ENCODE results near the gene CORO2A. TPM values are rescaled to one million over a fixed set of nuclear protein-coding genes. Genes with fewer than 3 reads are reported as not detected.
"Not testable (repeated sequence)": the region's sequence is repeated elsewhere in the genome, so short reads cannot be mapped to it uniquely, and the experiment has no call there.

Gene CORO2A
- total RNA-seq, 1 donor from 2014 or later = 3.7 TPM

DNA sequence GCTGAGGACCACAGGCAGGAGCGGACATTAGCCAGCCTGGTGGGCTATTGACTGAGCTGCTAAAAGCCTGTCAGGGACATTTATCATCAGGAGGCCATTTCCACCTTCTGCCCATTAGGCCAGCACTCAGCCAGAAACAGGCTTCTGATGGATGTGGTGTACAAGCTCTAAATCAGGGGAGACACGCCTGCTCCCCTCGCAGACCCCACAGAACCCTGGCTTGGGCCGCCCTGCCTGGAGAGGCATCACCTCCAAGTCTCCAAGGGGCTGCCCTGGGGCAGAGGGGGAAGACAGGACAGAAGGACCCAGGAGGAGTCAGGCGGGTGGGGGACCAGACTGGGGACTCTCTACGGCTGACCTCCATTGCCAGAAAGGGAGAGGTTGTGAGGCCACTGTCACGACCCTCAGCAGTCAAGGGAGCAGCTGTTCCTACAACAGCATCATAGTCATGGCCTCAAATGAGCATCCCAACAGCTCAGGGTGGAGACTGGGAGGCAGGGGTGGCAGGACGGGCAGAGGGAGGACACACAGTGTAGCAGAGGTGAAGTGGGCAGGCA is 49.4 kb downstream of the CORO2A start:
- DNase-seq (ENCODE audit: low spot score) (no peak), ATAC-seq (no peak)

DNA sequence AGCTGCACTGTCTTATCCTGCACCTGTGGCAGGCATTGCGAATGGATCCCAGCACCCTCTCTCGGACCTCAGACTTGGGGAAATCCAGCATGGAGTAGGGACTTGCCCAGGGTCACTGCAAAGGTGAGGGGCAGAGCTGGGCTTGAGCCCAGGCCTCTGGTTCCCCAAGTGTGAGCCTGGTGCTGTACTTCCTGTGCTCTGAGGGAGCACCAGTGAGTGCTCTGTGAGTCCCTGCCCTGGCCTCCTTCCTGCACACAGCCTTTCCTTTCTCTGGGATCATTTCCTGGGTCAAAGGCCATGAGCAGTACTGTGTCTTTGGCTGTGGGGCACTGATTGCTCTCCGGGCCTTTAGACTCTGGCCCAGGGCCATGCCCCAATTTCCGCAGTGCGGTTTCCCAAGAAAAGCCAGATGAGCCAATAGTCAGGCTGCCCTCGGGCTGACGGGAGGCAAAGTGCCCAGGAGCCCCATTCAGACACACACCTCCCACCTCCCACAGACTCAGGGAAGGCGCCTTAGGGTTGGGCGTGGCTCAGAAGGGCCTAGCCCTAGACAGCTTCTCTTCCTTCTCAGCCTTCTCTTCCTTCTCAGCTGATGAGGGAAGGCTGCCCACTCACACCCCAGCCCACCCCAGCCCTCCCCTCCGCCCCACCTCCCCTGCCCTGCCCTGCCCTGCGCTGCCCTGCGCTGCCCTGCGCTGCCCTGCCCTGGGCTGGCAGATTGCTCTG is 50.1 kb downstream of the CORO2A start:
- peak; percentile 78 for ATAC-seq
- peak; percentile 97 for DNase-seq (ENCODE audit: low spot score)

DNA sequence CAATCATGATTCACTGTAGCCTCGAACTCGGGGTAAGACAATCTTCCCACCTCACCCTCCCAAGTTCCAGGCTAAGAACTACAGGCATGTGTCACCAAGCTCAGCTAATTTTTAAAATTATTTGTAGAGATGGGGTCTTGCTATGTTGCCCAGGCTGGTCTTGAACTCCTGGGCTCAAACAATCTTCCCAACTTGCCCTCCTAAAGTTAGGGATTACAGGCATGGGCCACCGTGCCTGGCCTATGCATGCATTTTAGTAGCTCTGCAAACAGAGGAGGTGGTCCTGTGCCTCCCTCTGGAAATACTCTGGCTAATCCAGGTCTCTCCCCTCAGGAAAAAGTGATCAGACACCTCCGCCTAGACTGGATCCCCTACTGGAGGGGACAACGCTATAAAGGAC is 51.9 kb downstream of the CORO2A start:
- ATAC-seq (no peak), DNase-seq (ENCODE audit: low spot score) (no peak)

DNA sequence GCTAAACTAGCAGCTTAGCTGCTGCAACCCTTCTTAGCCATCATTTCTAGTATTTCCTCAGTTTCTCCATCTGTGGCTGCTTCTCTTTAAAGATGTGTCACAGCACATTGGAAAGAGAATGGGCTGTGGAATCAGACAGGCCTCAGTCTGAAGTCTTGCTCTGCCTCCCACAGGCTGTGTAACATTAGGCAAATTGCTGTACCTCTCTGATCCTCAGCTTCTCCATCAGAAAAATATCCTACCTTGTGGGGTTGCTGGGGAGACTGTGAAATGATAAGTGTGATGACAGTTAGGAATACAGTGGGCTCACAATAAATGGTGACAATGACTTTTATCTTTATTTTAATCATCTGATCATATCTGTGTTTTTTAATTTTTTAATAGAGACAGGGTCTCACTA is 55.9 kb downstream of the CORO2A start:
- no peak for DNase-seq (ENCODE audit: low spot score)
- ATAC-seq = no peak

DNA sequence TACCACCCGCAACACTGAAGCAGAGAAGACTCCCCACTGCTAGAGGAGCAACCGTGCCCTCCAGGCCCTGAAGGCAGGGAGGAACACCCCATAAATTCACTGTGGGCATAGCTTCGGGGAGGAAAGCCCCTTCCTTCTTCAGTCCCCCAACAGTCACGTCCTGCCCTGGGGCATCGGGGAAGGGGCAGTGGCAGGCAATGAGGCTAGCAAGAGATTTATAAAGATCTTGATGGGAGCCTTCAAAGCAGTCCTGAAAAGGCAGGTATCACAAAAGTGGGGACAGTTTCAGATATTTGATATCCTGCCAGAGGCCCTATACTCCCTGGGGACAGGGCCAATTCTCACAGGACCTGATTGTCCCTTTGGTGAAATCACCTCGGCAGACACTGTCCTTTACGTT is 56.5 kb downstream of the CORO2A start:
- no peak for DNase-seq (ENCODE audit: low spot score)
- no peak for ATAC-seq

DNA sequence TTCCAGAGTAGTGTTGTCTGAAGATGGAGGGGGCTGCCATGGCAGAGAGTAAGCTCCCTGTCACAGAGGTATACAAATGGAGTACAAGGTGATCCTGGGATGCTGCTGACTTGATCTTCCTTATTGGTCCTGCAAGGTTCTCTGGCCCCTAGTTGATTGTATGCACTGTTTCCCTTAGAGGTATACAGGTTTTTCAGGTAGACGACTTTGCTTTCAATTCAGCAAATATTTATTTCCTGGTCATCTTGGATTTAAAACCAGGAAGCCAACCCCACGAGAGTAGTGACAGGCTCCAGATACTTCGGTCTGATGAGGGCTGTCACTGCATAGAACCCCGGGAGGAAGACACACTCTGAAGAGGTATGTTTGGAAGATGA is 56.9 kb downstream of the CORO2A start:
- ATAC-seq (no peak), DNase-seq (ENCODE audit: low spot score) (no peak)

DNA sequence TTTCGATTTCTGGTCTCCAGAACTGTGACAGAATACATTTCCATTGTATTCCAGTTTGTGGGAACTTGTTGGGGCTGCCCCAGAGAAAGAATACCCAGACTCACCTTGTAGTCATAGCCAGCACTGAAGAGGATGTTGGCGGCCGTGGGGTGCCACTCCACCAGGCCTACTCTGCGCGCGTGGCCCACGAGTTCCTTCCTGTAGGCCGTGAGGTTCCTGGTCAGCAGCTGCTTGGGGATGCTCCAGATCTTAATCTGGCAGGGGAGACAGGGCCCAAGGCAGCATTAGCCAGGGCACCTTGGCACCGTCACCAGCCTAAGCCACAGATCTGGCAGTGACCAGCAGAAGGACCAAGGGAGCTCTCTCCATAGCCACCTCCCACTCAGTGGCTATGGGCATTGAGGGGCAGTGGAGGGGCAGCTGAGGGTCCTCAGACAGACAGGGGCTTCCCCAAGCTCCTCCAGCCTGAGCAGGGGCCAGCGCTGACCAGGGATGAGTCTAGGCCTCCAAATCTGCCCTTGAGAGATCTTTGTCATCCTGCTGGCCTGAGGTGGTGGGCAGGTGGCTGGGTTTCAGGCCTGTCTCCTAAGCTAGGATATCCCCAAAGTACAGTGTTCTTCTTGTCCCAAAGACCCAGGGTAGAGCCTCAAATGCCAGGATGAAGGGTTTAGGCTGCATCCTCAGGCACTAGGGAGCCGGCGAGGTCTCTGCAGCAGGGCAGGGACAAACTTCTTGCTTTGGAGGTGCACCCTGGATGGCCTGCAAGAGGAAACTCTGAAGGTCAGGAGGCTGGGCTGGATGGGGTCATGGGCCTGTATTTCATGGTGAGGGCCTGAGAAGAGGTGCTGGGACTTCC is 57.5 kb downstream of the CORO2A start:
- no peak for ATAC-seq
- DNase-seq (ENCODE audit: low spot score) = no peak

DNA sequence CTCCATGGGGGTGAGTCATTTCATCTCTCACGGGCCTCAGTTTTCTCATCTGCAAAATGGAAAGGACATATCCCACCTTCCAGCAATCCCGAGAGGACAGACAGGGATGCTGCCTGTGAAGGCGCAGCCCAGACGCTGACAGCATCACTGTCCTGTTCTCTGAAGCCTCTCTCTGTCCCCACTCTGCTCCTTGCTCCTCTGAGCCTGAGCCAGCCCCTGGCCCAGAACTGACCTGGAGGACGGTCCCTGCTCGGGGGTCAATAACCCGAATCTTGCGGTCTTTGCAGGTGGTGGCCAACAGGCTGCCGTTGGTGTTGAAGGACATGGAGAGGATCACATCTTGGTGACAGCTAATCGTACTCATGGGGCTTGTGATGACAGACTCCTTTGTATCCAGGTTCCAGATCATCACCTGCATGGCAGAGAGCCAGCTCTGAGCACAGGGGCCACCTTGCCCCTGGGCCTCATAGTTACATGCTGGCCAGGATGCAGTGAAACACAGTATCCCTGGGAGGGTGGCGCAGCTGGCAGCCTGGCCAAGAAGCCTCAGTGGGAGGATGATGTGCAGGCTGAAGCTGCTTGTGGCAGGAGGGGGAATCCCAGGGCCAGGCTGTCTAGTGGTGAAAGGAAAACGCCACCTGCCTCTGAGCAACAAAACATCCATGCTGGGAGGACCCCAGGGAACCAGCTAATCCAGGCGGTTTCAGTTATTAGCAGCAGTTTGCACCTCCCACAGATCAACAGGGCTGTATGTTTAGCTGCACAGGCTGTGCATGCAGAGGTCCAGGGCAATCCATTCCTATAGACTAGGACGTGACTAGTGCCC is 59.4 kb downstream of the CORO2A start:
- DNase-seq (ENCODE audit: low spot score) (no peak), ATAC-seq (no peak)

DNA sequence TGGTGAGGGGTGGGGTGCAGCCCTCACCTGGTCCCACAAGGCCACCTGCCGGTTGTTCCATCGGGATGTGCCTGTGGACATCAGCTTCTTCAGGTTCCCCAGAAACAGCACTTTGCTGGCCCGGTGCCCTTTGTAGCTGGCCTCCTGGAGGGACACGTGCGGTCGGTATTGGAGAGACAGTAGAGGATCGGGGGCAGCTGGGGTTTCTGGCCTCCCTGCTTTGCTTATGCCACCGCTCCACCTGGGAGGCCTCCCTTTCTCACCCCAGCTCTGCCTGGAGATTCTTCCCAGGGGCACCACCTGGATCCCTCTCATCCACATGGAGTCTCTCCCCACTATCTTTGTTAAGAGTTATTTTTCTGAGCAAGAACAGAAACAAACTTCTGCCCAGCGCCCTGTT is 60.3 kb downstream of the CORO2A start:
- ATAC-seq = no peak
- no peak for DNase-seq (ENCODE audit: low spot score)

DNA sequence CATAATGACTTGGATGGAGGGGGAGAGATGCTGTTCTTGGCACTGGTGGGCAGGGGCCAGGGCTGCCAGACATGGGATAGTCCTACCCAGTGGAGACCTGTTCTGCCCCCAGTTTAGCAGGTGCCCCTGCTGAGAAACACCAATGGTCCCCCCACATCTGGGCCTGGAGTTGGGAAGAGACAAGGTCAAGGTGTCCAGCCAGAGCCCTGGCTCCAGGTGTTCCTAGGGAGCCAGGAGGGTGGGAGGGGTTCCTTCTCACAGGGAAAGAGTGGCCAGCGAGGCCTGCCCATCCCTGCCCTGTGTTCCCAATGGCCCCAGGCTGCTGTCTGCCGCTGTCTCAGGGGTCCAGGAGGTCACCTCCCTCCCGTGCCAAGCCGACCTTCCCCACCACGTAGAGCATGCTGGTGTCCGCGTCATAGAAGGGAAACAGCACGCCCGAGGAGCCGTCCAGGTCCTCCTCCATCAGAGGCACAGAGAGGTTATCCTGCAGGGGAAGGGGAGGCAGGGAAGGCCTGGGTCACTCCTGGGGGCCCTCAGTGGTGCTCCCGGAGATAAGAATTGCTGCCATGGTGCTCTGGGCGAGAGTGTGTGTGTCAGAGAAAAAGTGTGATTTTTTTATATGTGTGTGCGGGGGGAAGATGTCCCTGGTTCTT is 61.7 kb downstream of the CORO2A start:
- no peak for ATAC-seq

DNA sequence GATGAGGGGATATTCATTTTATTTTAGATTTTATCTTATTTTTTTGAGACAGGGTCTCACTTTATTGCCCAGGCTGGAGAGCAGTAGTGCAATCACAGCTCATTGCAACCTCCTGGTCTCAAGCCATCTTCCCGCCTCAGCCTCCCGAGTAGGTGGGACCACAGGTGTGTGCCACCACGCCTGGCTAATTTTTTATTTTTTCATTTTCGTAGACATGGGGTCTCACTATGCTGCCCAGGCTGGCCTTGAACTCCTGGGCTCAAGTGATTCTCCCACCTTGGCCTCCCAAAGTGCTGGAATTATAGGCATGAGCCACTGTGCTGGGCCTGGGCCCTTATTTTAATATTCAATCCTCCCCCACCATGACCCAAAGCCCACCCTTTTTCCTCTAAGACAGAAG is 62.4 kb downstream of the CORO2A start:
- not testable (repeated sequence) for DNase-seq (ENCODE audit: low spot score); ATAC-seq

More for the DNA sequence above, 61.7 kb downstream of the CORO2A start:
- no peak for DNase-seq (ENCODE audit: low spot score)

DNA sequence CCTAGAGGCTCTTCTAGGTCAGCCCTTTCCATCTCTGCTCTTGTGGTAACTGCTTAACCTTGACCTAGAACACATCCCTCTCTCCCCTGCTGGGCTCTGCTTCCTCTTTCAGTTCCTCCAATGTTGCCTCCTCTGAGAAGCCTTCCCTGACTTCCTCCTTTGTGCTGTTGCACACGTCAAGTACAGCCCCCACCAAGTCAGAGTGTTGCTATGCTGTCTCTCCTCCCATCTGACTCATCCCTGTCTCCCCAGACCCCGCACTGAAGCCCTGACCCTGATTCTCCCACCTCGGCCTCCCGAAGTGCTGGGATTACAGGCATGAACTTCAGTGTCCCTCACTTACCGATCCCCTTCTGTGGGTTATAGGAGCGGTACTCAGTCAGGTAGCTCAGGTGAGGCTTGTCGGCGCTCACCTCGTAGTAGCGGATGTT is 63.0 kb downstream of the CORO2A start:
- ATAC-seq = peak; percentile 58
- no peak for DNase-seq (ENCODE audit: low spot score)

DNA sequence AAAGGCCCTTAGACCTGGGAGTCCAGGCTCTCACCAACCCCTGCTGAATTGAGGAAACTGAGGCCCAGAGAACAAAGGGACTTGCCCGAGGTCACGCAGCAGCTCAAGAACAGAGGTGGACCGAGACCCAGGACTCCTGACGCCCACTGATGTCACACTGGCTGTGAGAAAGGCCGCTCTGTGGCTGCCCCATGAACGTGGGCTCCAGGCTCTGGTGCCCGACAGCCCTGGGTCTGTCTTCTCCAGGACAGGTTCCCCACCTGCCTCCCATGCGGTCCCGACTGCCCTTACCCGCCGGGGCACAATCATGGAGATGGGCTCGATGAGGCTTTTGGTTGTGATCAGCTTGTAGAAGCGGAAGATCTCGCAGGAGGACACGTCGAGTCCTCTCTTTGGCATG is 64.1 kb downstream of the CORO2A start:
- DNase-seq (ENCODE audit: low spot score) = no peak
- ATAC-seq = no peak

DNA sequence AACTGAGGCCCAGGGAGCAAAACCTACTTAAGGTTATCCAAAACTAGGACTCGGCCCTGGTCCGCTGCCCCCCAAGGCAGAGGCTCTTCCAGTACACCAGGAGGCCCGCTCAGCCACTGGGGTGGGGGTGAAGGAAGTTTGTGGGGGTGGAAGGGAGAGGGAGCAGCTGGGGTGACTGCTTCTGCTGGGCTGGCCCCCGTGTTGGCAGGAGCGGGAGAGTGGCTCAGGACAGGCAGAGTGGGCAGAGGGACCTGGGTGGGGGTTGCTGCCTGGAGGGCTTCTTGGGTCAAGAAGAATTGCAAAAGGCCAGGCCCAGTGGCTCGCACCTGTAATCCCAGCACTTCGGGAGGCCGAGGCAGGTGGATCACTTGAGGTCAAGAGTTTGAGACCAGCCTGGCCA is 65.2 kb downstream of the CORO2A start:
- ATAC-seq (no peak), DNase-seq (ENCODE audit: low spot score) (no peak)

DNA sequence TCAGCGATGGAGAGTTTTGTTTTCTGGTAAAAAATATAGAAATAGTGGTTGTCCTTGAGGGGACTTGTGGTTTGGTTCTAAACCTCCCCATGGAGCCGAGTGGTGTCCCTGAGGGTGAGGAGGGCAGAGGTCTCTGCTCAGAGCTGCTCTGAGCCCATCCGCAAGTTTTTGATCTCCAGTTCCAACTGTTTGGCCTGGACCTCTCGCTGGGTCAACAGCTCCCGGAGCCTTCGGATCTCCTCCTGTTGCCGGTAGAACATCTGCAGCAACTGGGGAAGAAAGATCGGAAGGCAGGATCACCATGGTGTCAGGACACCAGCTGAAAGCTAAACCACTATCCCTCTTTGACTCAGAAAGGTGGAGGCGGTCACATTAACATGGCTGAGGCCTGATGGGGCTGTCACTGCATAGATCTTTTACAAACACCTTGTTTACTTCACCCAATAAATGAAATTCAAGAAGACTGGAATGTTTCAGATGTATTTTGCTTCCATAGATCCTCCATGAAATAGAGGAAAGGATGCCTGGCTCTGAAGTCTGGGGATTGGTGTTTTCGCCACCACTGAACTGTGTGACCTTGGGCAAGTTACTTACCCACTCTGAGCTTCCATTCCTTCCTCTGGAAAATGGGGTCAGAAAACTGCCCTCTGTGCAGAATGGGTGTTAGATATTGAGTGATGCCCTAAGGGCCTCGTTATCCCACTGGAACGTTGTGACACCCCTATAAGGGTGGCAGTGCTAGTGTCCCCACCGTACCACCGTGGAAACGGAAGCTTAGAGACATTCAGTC is 67.6 kb downstream of the CORO2A start:
- no peak for DNase-seq (ENCODE audit: low spot score)
- ATAC-seq = no peak

DNA sequence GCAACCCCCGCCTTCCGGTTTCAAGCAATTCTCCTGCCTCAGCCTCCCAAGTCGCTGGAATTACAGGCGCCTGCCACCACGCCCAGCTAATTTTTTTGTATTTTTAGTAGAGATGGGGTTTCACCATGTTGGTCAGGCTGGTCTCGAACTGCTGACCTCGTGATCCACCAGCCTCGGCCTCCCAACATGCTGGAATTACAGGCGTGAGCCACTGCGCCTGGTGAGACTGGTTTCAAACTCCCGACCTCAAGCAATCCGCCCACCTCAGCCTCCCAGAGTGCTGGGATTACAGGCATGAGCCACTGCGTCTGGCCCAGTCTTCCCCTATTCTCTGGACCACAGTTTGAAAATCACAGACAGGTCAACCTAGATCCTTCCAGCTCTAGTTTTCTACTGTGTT is 68.3 kb downstream of the CORO2A start:
- ATAC-seq; DNase-seq (ENCODE audit: low spot score): not testable (repeated sequence)

DNA sequence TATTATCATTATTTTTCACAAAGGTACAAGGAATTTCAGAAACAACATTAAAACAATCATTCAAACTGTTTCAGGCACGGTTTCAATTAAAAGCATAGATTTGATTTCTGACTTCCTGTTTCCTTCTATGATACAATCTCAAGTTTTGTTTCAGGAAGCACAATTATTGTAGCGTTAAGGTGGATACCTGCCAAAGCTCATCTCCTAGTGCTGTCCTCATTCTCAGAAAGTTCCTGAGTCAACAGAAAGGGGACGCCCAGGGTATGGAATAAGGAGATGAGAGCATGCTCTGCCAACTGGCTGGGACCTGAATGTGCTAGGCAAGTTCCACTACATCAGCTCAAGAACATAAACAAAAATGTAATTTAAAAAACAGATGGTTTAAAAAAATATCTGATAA is 71.4 kb downstream of the CORO2A start:
- DNase-seq (ENCODE audit: low spot score) (no peak), ATAC-seq (no peak)

DNA sequence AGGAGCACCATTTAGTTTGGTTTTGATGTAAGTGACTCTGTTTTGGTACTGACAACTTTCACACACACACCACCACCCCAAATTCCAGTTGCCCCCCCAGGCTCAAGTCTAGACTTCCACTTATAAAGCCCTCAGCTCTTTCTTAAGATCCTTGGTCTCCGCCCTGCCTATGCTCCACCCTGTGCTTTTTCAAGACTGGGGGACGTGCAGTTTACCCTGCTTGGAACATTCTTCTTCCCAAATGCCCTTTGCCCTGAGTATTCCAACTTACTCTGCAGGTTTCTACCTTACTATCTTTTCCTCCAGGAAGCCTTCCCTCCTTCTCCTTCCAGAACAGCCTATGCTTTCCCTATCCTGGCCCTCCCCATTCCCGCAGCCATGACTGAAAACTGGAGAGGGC is 72.0 kb downstream of the CORO2A start:
- DNase-seq (ENCODE audit: low spot score) (no peak), ATAC-seq (no peak)

DNA sequence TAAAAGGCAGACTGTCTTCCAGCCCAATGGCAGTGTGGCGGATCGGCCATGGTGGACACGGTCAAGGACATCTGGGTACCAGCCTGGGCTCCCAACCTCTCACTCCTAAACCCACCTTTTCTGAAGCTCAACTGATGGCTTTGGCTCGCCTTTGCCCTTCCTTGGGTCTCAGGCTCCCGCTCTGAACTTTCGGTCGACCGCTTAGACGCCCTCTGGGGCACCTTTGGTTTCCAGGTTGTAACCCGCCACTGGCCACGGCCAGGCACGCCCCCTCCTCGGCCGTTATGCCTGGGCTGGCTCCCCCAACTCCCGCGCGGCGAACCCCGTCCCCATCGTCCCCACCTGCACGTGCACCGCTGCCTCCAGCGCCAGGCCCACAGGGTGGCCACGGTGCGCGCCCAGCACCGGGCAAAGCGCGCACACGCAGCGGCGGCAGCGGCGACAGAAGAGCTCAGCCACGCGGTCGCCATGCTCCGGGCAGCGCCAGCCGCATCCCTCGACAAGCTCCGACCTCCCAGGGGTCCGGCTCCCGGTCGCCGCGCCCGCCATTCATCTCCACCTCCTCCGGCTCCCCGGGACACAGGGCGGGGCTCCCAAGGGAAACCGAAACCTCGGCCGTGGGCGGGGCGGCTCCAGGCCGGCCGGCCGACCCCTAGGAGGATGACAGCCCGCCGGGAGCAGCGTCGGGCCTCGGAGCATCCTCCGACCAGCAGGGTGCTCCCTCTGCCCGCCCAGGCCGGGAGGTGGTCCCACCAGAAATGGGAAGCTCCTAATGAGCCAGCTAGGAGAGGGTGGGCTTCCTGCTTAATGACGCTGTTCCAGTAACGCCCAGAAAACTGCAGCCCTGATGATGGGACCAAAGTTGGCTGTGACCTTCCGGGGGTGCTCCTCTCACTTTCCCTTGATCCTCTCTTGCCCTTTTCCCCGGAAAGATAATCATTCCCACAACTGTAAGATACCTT is 73.5 kb downstream of the CORO2A start, which contains the start of gene TRIM14:
Gene TRIM14 (minus strand): TSS at position 583 of the 962 bp plus-strand sequence. CDS start 34 bp downstream, at position 549.
- ATAC-seq = peak; percentile 87
- peak; percentile 81 for DNase-seq (ENCODE audit: low spot score)

Measured in left lobe of liver (tissue), 2 donors.